GM12878 (cell line): ENCODE results near the gene ABCC1. TPM values are rescaled to one million over a fixed set of nuclear protein-coding genes. Genes with fewer than 3 reads are reported as not detected.

Source experiments
- BHLHE40 ChIP-seq, 2 experiments: fragments of 450-650 bp in 1 of 2; IDR thresholded peaks; 2 replicates each; pipeline ENCODE4 v1.6.1; 2011 to 2017; ENCODE audit warnings: low read depth in 2 of 2, borderline replicate concordance in 1 of 2, improper control_type of control experiment in 1 of 2, low read length in 1 of 2, mild to moderate bottlenecking in 1 of 2
- CHD1 ChIP-seq: IDR thresholded peaks from 2 replicates; pipeline ENCODE4 v1.6.1; 2012; ENCODE audit warnings: low read depth, low read length, improper control_type of control experiment
- CHD4 ChIP-seq: fragments of 200-600 bp; sonication (generic); IDR thresholded peaks from 2 replicates; pipeline ENCODE4 v1.6.1; 2016; ENCODE audit warnings: mild to moderate bottlenecking
- ETV6 ChIP-seq, 2 experiments: fragments of 450-650 bp in 1 of 2; IDR thresholded peaks in 1 of 2; conservative IDR thresholded peaks in 1 of 2; 2 replicates each; pipeline ENCODE4 v1.6.1; 2014; ENCODE audit warnings: antibody characterized with exemption in 1 of 2, borderline replicate concordance in 1 of 2, low read depth in 1 of 2, mild to moderate bottlenecking in 1 of 2, moderate library complexity in 1 of 2
- FOS ChIP-seq: IDR thresholded peaks from 3 replicates; pipeline ENCODE4 v1.6.1; 2011; ENCODE audit warnings: borderline replicate concordance; ENCODE audit not compliant: insufficient read length; ENCODE audit errors: extremely low read depth
- GABPA ChIP-seq: IDR thresholded peaks from 2 replicates; pipeline ENCODE4 v1.6.1; 2014; ENCODE audit warnings: antibody characterized with exemption, low read depth, mild to moderate bottlenecking, inconsistent platforms
- HDAC6 ChIP-seq: fragments of 200-600 bp; sonication (generic); IDR thresholded peaks from one replicate; pipeline ENCODE4 v1.8.0; 2017; ENCODE audit warnings: antibody characterized with exemption; ENCODE audit not compliant: unreplicated experiment
- IRF4 ChIP-seq: IDR thresholded peaks from 2 replicates; pipeline ENCODE4 v1.6.1; 2011; ENCODE audit warnings: low read depth, low read length
- MEF2A ChIP-seq: IDR thresholded peaks from 2 replicates; pipeline ENCODE4 v1.6.1; 2011; ENCODE audit warnings: low read depth, mild to moderate bottlenecking, low read length, moderate library complexity; ENCODE audit not compliant: insufficient read depth
- MTA2 ChIP-seq: fragments of 450-650 bp; IDR thresholded peaks from 2 replicates; pipeline ENCODE4 v1.6.1; 2016; ENCODE audit warnings: low read depth, mild to moderate bottlenecking, moderate library complexity
- MXI1 ChIP-seq: fragments of 150-350 bp; IDR thresholded peaks from 2 replicates; pipeline ENCODE4 v1.6.1; 2011; ENCODE audit warnings: low read depth, mild to moderate bottlenecking, inconsistent platforms, low read length, improper control_type of control experiment
- MYB ChIP-seq: fragments of 150-350 bp; IDR thresholded peaks from 2 replicates; pipeline ENCODE4 v1.6.1; 2014; ENCODE audit warnings: mild to moderate bottlenecking, low read depth, low read length, borderline replicate concordance
- PAX5 ChIP-seq: IDR thresholded peaks from 2 replicates; pipeline ENCODE4 v1.6.1; 2011; ENCODE audit warnings: low read depth, low read length, borderline replicate concordance
- PAX8 ChIP-seq: fragments of 450-650 bp; IDR thresholded peaks from 2 replicates; pipeline ENCODE4 v1.6.1; 2017; ENCODE audit warnings: mild to moderate bottlenecking, moderate library complexity
- RFX5 ChIP-seq: IDR thresholded peaks from 2 replicates; pipeline ENCODE4 v1.6.1; 2011; ENCODE audit warnings: low read depth, low read length, improper control_type of control experiment
- RUNX3 ChIP-seq: IDR thresholded peaks from 2 replicates; pipeline ENCODE4 v1.6.1; 2012; ENCODE audit warnings: low read length, inconsistent platforms
- SIX5 ChIP-seq: IDR thresholded peaks from 2 replicates; pipeline ENCODE4 v1.6.1; 2011; ENCODE audit warnings: mild to moderate bottlenecking, low read depth, low read length, moderate library complexity; ENCODE audit not compliant: severe bottlenecking
- SMAD1 ChIP-seq: fragments of 450-650 bp; IDR thresholded peaks from 2 replicates; pipeline ENCODE4 v1.6.1; 2018; ENCODE audit warnings: mild to moderate bottlenecking, low read depth; ENCODE audit not compliant: partially characterized antibody
- SMAD5 ChIP-seq: IDR thresholded peaks from 2 replicates; pipeline ENCODE4 v1.6.1; 2016; ENCODE audit warnings: antibody characterized with exemption, low read depth
- STAT3 ChIP-seq: IDR thresholded peaks from 2 replicates; pipeline ENCODE4 v1.6.1; 2011; ENCODE audit warnings: low read depth, low read length, improper control_type of control experiment
- USF1 ChIP-seq: IDR thresholded peaks from 2 replicates; pipeline ENCODE4 v1.6.1; 2011; ENCODE audit warnings: borderline replicate concordance, low read depth, mild to moderate bottlenecking, moderate library complexity, mixed read lengths, low read length; ENCODE audit not compliant: insufficient read depth; ENCODE audit errors: extremely low read length
- ZNF24 ChIP-seq: fragments of 450-650 bp; IDR thresholded peaks from 2 replicates; pipeline ENCODE4 v1.6.1; 2017; ENCODE audit warnings: antibody characterized with exemption, mild to moderate bottlenecking
- ZNF384 ChIP-seq: IDR thresholded peaks from 2 replicates; pipeline ENCODE4 v1.6.1; 2012; ENCODE audit warnings: low read depth, mild to moderate bottlenecking, low read length, improper control_type of control experiment, borderline replicate concordance
- polyA plus RNA-seq, 11 experiments: library from polyadenylated mRNA; depleted of rRNA in 4 of 11; unstranded in 6 of 11; stranded (reverse) in 5 of 11; fragments of >200 nt; fragmentation: Nextera tagmentation in 4 of 11; fragmentation: Illumina TruSeq in 1 of 11; extraction: Ambion mirVana in 4 of 11; extraction: Trizol in 1 of 11; gene quantifications; 1 replicate in 1 of 11; 2 replicates in 10 of 11; pipeline versions ENCODE4 v1.2.1 to v1.2.3, GENCODE V29; 2011 to 2016; ENCODE audit warnings: inconsistent platforms in 2 of 11, missing spikeins in 2 of 11, low read depth in 1 of 11
- total RNA-seq, 4 experiments: library from RNA; depleted of rRNA in 3 of 4; stranded (reverse); fragments of >200 nt in 3 of 4; fragmentation: Illumina TruSeq in 1 of 4; extraction: Trizol in 1 of 4; gene quantifications; 2 replicates each; pipeline versions ENCODE4 v1.2.1 to v1.2.3, GENCODE V29; 2013 to 2021
- TF ChIP-seq, protein P1 (sequence below): IDR thresholded peaks from 2 replicates; pipeline ENCODE4 v1.6.1; 2012; ENCODE audit warnings: low read depth, low read length, improper control_type of control experiment
- TF ChIP-seq, protein P2 (sequence below): fragments of 450-650 bp; IDR thresholded peaks from 2 replicates; pipeline ENCODE4 v1.6.1; 2018; ENCODE audit warnings: borderline replicate concordance, mild to moderate bottlenecking; ENCODE audit not compliant: partially characterized antibody
- TF ChIP-seq, protein P3 (sequence below): fragments of 450-650 bp; IDR thresholded peaks from 2 replicates; pipeline ENCODE4 v1.6.1; 2016; ENCODE audit warnings: mild to moderate bottlenecking

The ABCC1 gene
- total and polyA plus RNA-seq, 10 of the 15 experiments (the other 5 are each of a cell fraction or from before 2014, with no cell fraction given): 3.2 to 44.6 (median 14.5) TPM

DNA sequence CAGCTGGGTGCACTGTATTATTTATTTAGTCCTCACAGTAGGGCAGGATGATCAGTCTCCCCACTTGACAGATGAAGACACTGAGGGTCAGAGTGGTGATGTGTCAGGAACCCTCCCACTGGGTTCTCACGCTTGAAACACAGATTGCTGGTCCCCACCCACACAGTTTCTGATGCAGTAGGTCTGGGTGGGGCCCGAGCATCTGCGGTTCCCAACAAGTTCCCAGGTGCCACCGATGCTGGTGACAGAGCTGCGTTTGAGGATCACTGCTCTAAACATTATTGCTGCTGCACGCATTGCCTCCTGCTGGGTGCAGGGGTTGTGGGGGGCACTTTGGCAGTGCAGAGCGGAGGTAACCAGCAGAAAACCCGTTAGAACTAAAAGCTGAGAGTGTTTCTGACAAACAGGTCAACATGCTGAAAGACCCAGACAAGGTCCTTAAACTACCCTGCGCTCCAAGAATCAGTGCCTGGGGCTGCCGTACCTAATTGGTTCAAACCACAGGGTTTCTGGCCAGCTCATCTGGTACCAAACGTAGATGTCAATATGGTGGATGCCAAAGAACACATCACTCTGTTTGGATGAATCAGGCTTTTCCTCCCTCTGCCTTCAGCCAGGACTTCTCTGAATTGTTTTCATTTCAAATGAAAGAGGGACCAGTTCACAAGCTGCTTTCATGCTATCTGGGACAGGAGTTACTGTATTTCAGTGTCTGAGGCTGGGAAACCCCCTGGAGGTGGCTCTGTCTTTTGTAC lies 76.0 kb downstream of the ABCC1 start (continued):
- TF ChIP-seq STAT3: no peak
- TF ChIP-seq MXI1: no peak
- TF ChIP-seq MTA2: no peak
- TF ChIP-seq BHLHE40 (IDR thresholded peaks at IDR 0.05; ENCODE audit: borderline replicate concordance in 1 of 2, low read depth in 2 of 2, low read length in 1 of 2): peak in 1 of 2 experiments; percentile 26; a peak in 1 of 4 replicates
- no peak for TF ChIP-seq ETV6 (conservative IDR thresholded peaks at IDR 0.05 in 1 of 2, IDR thresholded peaks at IDR 0.05 in 1 of 2; ENCODE audit: borderline replicate concordance in 1 of 2, low read depth in 1 of 2)
- TF ChIP-seq SMAD5: no peak
- no peak for TF ChIP-seq SIX5
- TF ChIP-seq, protein P1, sequence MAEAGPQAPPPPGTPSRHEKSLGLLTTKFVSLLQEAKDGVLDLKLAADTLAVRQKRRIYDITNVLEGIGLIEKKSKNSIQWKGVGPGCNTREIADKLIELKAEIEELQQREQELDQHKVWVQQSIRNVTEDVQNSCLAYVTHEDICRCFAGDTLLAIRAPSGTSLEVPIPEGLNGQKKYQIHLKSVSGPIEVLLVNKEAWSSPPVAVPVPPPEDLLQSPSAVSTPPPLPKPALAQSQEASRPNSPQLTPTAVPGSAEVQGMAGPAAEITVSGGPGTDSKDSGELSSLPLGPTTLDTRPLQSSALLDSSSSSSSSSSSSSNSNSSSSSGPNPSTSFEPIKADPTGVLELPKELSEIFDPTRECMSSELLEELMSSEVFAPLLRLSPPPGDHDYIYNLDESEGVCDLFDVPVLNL: no peak
- no peak for TF ChIP-seq CHD1
- no peak for TF ChIP-seq USF1
- TF ChIP-seq, protein P2, sequence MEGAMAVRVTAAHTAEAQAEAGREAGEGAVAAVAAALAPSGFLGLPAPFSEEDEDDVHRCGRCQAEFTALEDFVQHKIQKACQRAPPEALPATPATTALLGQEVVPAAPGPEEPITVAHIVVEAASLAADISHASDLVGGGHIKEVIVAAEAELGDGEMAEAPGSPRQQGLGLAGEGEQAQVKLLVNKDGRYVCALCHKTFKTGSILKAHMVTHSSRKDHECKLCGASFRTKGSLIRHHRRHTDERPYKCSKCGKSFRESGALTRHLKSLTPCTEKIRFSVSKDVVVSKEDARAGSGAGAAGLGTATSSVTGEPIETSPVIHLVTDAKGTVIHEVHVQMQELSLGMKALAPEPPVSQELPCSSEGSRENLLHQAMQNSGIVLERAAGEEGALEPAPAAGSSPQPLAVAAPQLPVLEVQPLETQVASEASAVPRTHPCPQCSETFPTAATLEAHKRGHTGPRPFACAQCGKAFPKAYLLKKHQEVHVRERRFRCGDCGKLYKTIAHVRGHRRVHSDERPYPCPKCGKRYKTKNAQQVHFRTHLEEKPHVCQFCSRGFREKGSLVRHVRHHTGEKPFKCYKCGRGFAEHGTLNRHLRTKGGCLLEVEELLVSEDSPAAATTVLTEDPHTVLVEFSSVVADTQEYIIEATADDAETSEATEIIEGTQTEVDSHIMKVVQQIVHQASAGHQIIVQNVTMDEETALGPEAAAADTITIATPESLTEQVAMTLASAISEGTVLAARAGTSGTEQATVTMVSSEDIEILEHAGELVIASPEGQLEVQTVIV: no peak
- no peak for TF ChIP-seq ZNF384
- TF ChIP-seq ZNF24: no peak
- no peak for TF ChIP-seq RFX5
- TF ChIP-seq MEF2A: no peak
- no peak for TF ChIP-seq PAX8
- TF ChIP-seq IRF4: no peak
- TF ChIP-seq HDAC6: no peak
- TF ChIP-seq, protein P3, sequence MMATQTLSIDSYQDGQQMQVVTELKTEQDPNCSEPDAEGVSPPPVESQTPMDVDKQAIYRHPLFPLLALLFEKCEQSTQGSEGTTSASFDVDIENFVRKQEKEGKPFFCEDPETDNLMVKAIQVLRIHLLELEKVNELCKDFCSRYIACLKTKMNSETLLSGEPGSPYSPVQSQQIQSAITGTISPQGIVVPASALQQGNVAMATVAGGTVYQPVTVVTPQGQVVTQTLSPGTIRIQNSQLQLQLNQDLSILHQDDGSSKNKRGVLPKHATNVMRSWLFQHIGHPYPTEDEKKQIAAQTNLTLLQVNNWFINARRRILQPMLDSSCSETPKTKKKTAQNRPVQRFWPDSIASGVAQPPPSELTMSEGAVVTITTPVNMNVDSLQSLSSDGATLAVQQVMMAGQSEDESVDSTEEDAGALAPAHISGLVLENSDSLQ: no peak
- TF ChIP-seq MYB: no peak
- no peak for TF ChIP-seq SMAD1
- 0 out of 2 replicates have a peak, but pooled peaks have one; percentile 14 for TF ChIP-seq PAX5
- TF ChIP-seq FOS: no peak
- TF ChIP-seq GABPA: no peak
- peak; percentile 56 for TF ChIP-seq RUNX3
- no peak for TF ChIP-seq CHD4
